ENCODE results near the gene CLEC2L. TPM values are rescaled to one million over a fixed set of nuclear protein-coding genes. Genes with fewer than 3 reads are reported as not detected.
"Not testable (repeated sequence)": the region's sequence is repeated elsewhere in the genome, so short reads cannot be mapped to it uniquely, and the experiment has no call there.

The CLEC2L gene
- total RNA-seq, 2 donors from 2014 or later, result not detected

- H3K4me1 Mint-ChIP-seq (ENCODE audit: low read depth in 2 of 2), result no peaks in the 10 kb centered on the region
- no peaks in the 10 kb centered on the region for H3K36me3 Mint-ChIP-seq
- H3K4me3 Mint-ChIP-seq, result no peak overlapping the region
- H3K9me3 Mint-ChIP-seq, result no peaks in the 10 kb centered on the region
- no peak for DNase-seq (ENCODE audit: low spot score)
- no peak for ATAC-seq
- no peak overlapping the region for H3K27ac Mint-ChIP-seq
- peaks cover 35 to 44% of the 10 kb centered on the region in 2 donors for H3K27me3 Mint-ChIP-seq
Measured at GRCh38 chr7:139532636-139533155, 9.2 kb downstream of the CLEC2L start.

DNA sequence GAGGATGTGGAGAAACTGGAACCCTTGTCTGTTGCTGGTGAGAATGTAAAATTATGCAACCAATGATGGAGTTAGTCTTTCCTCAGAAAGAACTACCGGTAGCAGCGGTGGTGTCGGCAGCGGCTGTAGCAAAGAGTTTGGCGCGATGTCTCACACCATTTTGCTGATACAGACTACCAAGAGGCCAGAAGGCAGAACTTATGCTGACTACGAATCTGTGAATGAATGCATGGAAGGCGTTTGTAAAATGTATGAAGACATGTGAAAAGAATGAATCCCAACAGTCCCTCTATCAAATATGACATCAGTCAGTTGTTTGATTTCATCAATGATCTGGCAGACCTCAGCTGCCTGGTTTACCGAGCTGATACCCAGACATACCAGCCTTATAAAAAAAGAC, 10.6 kb downstream of the CLEC2L start:
- Mint-ChIP-seq H3K27ac (no peak overlapping the region), H3K27me3 (peaks cover 24 to 34% of the 10 kb centered on the region in 2 donors), H3K4me3 (no peak overlapping the region), H3K36me3 (no peaks in the 10 kb centered on the region), H3K9me3 (no peaks in the 10 kb centered on the region), H3K4me1 (ENCODE audit: low read depth in 2 of 2) (no peaks in the 10 kb centered on the region)
- DNase-seq (ENCODE audit: low spot score) (no peak), ATAC-seq (no peak)

- peaks cover 19 to 33% of the 10 kb centered on the region in 2 donors for H3K27me3 Mint-ChIP-seq
- H3K27ac Mint-ChIP-seq, result no peak overlapping the region
- no peaks in the 10 kb centered on the region for H3K4me1 Mint-ChIP-seq (ENCODE audit: low read depth in 2 of 2)
- no peaks in the 10 kb centered on the region for H3K9me3 Mint-ChIP-seq
- H3K4me3 Mint-ChIP-seq, result no peak overlapping the region
- ATAC-seq (no peak), DNase-seq (ENCODE audit: low spot score) (no peak)
- H3K36me3 Mint-ChIP-seq, result no peaks in the 10 kb centered on the region
Measured at GRCh38 chr7:139534966-139535651, 11.6 kb downstream of the CLEC2L start.

GRCh38 chr7:139536152-139536551, 12.7 kb downstream of the CLEC2L start:
- DNase-seq (ENCODE audit: low spot score) (no peak), ATAC-seq (no peak)
- H3K27me3 Mint-ChIP-seq, result peaks cover 16 to 30% of the 10 kb centered on the region in 2 donors
- no peak overlapping the region for H3K4me3 Mint-ChIP-seq
- no peaks in the 10 kb centered on the region for H3K4me1 Mint-ChIP-seq (ENCODE audit: low read depth in 2 of 2)
- H3K27ac Mint-ChIP-seq, result no peak overlapping the region
- no peaks in the 10 kb centered on the region for H3K9me3 Mint-ChIP-seq
- no peaks in the 10 kb centered on the region for H3K36me3 Mint-ChIP-seq

DNA sequence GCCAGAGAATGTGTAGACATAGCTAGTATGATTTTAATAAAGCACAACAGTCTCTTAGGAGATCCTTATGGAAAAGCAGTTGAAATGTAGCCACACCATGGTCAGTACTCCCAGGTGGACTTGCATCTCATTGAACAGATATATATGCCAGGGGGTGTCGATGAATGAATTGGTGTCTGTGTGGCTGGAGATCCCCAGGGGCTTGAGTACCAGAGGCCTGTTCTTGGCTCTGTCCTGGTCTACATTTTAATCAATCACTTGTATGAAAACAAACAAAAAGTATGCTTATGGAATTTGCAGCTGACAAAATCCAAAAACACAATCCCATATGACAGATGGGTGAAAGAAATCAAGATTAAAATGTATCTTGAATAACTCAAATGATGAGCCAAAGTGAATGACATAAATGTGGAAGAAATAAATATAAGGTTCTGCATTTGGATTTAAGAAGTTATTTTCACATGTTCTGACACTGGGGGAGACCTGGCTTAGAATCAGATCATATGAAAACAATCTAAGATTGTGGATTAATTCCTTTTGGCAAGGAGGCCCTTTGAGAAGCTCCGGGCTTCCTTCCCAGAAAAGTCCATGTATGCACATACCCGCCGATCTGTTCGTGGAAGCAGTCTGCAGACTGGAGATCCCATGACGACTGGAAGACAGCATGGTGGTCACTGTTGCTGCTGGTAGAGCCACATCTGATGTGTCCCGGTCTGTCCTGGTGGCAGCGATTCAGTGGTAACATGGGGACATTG, 15.6 kb downstream of the CLEC2L start:
- H3K36me3 Mint-ChIP-seq, result no peaks in the 10 kb centered on the region
- no peak overlapping the region for H3K4me3 Mint-ChIP-seq
- DNase-seq (ENCODE audit: low spot score) (no peak), ATAC-seq (no peak)
- H3K27me3 Mint-ChIP-seq, result peaks cover 9 to 12% of the 10 kb centered on the region in 2 donors
- H3K27ac Mint-ChIP-seq, result no peak overlapping the region
- no peaks in the 10 kb centered on the region for H3K4me1 Mint-ChIP-seq (ENCODE audit: low read depth in 2 of 2)
- no peaks in the 10 kb centered on the region for H3K9me3 Mint-ChIP-seq

GRCh38 chr7:139540203-139540602, 16.7 kb downstream of the CLEC2L start:
- DNase-seq (ENCODE audit: low spot score), result no peak
- H3K9me3 Mint-ChIP-seq, result no peaks in the 10 kb centered on the region
- no peaks in the 10 kb centered on the region for H3K36me3 Mint-ChIP-seq
- no peak for ATAC-seq
- no peaks in the 10 kb centered on the region for H3K4me1 Mint-ChIP-seq (ENCODE audit: low read depth in 2 of 2)
- H3K4me3 Mint-ChIP-seq, result no peak overlapping the region
- peaks cover 6 to 8% of the 10 kb centered on the region in 2 donors for H3K27me3 Mint-ChIP-seq
- H3K27ac Mint-ChIP-seq, result no peak overlapping the region

DNA sequence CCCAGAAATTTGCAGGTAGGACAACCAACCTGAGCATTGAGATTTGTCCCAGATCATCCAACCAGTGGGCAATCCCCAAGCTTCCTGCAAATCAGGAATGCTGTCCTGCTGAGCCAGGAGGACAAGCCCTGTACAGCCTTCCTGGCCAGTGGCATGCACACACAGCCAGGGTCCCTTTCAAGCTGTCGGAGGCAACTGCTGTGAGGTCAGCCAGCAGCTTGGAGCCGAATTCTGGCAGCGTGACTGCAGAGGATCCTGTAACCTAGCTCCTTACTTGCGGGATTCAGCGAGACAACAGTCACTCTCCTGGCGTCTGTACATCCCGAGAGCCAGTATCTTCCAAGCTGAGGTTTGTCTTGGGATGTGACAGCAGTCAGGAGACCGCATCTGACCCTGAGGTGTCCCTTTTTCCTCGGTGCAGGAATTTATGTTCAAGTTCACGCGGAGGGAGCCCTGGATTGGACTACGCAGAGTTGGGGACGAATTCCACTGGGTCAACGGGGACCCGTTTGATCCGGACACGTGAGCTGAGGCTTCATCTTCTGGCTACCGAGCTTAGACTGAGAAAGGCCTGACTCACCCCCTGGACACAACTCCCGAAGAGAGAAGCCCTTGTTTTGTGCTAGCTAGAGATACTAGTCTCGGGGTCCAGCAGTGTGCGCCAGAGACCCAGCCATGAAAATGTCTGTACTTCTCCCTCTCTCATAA, 18.3 kb downstream of the CLEC2L start:
- H3K36me3 Mint-ChIP-seq, result no peaks in the 10 kb centered on the region
- no peak overlapping the region for H3K27ac Mint-ChIP-seq
- no peak for ATAC-seq
- peaks cover 0 to 5% of the 10 kb centered on the region in 2 donors for H3K27me3 Mint-ChIP-seq
- no peak overlapping the region for H3K4me3 Mint-ChIP-seq
- H3K4me1 Mint-ChIP-seq (ENCODE audit: low read depth in 2 of 2), result no peaks in the 10 kb centered on the region
- no peak for DNase-seq (ENCODE audit: low spot score)
- H3K9me3 Mint-ChIP-seq, result no peaks in the 10 kb centered on the region

- ATAC-seq, result peak in 1 of 2 donors; percentile 28
- Mint-ChIP-seq H3K27ac (no peak overlapping the region), H3K27me3 (peaks cover 0 to 5% of the 10 kb centered on the region in 2 donors), H3K4me1 (ENCODE audit: low read depth in 2 of 2) (no peaks in the 10 kb centered on the region), H3K9me3 (no peaks in the 10 kb centered on the region), H3K36me3 (no peaks in the 10 kb centered on the region), H3K4me3 (no peak overlapping the region)
- DNase-seq (ENCODE audit: low spot score), result no peak
Measured at GRCh38 chr7:139542308-139543151, 19.0 kb downstream of the CLEC2L start.

GRCh38 chr7:139543801-139544603, 20.5 kb downstream of the CLEC2L start:
- no peak overlapping the region for H3K4me3 Mint-ChIP-seq
- DNase-seq (ENCODE audit: low spot score) (no peak), ATAC-seq (peak in 1 of 2 donors; percentile 30)
- no peaks in the 10 kb centered on the region for H3K9me3 Mint-ChIP-seq
- no peaks in the 10 kb centered on the region for H3K36me3 Mint-ChIP-seq
- no peak overlapping the region for H3K27ac Mint-ChIP-seq
- H3K27me3 Mint-ChIP-seq, result peaks cover 0 to 5% of the 10 kb centered on the region in 2 donors
- no peaks in the 10 kb centered on the region for H3K4me1 Mint-ChIP-seq (ENCODE audit: low read depth in 2 of 2)

GRCh38 chr7:139544645-139545044, 21.2 kb downstream of the CLEC2L start:
- no peak for DNase-seq (ENCODE audit: low spot score)
- no peak overlapping the region for H3K4me3 Mint-ChIP-seq
- ATAC-seq, result no peak
- H3K4me1 Mint-ChIP-seq (ENCODE audit: low read depth in 2 of 2), result no peaks in the 10 kb centered on the region
- H3K27ac Mint-ChIP-seq, result no peak overlapping the region
- H3K9me3 Mint-ChIP-seq, result no peaks in the 10 kb centered on the region
- H3K27me3 Mint-ChIP-seq, result peaks cover 0 to 5% of the 10 kb centered on the region in 2 donors
- H3K36me3 Mint-ChIP-seq, result no peaks in the 10 kb centered on the region

GRCh38 chr7:139548302-139549028, 25.0 kb downstream of the CLEC2L start:
- DNase-seq (ENCODE audit: low spot score), result no peak
- H3K4me1 Mint-ChIP-seq (ENCODE audit: low read depth in 2 of 2), result no peaks in the 10 kb centered on the region
- peaks cover 6 to 10% of the 10 kb centered on the region in 2 donors for H3K27me3 Mint-ChIP-seq
- H3K36me3 Mint-ChIP-seq, result no peaks in the 10 kb centered on the region
- ATAC-seq, result no peak
- H3K9me3 Mint-ChIP-seq, result no peaks in the 10 kb centered on the region
- H3K4me3 Mint-ChIP-seq, result no peak overlapping the region
- no peak overlapping the region for H3K27ac Mint-ChIP-seq

- H3K27ac Mint-ChIP-seq; H3K4me1 Mint-ChIP-seq (ENCODE audit: low read depth in 2 of 2); ATAC-seq; H3K4me3 Mint-ChIP-seq; H3K9me3 Mint-ChIP-seq; DNase-seq (ENCODE audit: low spot score); H3K36me3 Mint-ChIP-seq: not testable (repeated sequence)
- peaks cover 6 to 20% of the 10 kb centered on the region in 2 donors for H3K27me3 Mint-ChIP-seq
Measured at GRCh38 chr7:139553991-139554700, 30.7 kb downstream of the CLEC2L start.

All from natural killer cell treated with Interleukin-12 subunit alpha and Interleukin-12 subunit beta and Interleukin-15 and Interleukin-18, amount 100 ng/mL, for 72 hours (primary cell).